ENCODE results near the gene FER. TPM values are rescaled to one million over a fixed set of nuclear protein-coding genes. Genes with fewer than 3 reads are reported as not detected.

Gene FER
- polyA plus RNA-seq, 1 donor from 2014 or later: 8.5 TPM

DNA sequence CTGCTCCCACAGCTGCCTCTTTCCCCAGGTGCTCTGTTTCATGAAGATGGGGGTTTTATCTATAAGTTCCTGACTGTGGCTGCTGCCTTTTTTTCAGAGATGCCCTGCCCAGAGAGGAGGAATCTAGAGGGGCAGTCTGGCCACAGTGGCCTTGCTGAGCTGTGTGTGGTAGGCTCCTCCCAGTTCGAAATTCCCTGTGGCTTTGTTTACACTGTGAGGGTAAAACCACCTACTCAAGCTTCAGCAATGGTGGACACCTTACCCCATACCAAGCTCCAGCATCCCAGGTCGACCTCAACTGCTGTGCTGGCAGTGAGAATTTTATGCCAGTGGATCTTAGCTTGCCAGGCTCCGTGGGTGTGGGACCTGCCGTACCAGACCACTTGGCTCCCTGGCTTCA, 250.0 kb downstream of the FER start:
- no peak overlapping the region for H2AFZ ChIP-seq (ENCODE audit: low read depth, low read length)
- no peaks in the 10 kb centered on the region for H3K27me3 ChIP-seq (ENCODE audit: insufficient read depth, low read depth, low read length)
- no peaks in the 10 kb centered on the region for H4K20me1 ChIP-seq (ENCODE audit: insufficient read depth)
- no peak overlapping the region for H3K4me3 ChIP-seq (ENCODE audit: low read length)
- H3K9ac ChIP-seq (ENCODE audit: low read length): no peak overlapping the region
- no peaks in the 10 kb centered on the region for H3K36me3 ChIP-seq (ENCODE audit: insufficient read depth, low read length)
- no peaks in the 10 kb centered on the region for H3F3A ChIP-seq (ENCODE audit: insufficient read depth, low read length, poor library complexity, severe bottlenecking)
- no peaks in the 10 kb centered on the region for H3K9me3 ChIP-seq (ENCODE audit: low read length)
- H3K27ac ChIP-seq (ENCODE audit: low read length): no peak overlapping the region
- no peaks in the 10 kb centered on the region for H3K9me2 ChIP-seq (ENCODE audit: insufficient read depth, low read length)
- H3K79me2 ChIP-seq (replicated peaks; ENCODE audit: insufficient read depth, low read length): no peaks in the 10 kb centered on the region
- TF ChIP-seq, protein P1, sequence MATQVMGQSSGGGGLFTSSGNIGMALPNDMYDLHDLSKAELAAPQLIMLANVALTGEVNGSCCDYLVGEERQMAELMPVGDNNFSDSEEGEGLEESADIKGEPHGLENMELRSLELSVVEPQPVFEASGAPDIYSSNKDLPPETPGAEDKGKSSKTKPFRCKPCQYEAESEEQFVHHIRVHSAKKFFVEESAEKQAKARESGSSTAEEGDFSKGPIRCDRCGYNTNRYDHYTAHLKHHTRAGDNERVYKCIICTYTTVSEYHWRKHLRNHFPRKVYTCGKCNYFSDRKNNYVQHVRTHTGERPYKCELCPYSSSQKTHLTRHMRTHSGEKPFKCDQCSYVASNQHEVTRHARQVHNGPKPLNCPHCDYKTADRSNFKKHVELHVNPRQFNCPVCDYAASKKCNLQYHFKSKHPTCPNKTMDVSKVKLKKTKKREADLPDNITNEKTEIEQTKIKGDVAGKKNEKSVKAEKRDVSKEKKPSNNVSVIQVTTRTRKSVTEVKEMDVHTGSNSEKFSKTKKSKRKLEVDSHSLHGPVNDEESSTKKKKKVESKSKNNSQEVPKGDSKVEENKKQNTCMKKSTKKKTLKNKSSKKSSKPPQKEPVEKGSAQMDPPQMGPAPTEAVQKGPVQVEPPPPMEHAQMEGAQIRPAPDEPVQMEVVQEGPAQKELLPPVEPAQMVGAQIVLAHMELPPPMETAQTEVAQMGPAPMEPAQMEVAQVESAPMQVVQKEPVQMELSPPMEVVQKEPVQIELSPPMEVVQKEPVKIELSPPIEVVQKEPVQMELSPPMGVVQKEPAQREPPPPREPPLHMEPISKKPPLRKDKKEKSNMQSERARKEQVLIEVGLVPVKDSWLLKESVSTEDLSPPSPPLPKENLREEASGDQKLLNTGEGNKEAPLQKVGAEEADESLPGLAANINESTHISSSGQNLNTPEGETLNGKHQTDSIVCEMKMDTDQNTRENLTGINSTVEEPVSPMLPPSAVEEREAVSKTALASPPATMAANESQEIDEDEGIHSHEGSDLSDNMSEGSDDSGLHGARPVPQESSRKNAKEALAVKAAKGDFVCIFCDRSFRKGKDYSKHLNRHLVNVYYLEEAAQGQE (IDR thresholded peaks at IDR 0.05; ENCODE audit: borderline replicate concordance): no peak
- TF ChIP-seq RAD21 (conservative IDR thresholded peaks at IDR 0.05): no peak
- no peak for TF ChIP-seq MXI1 (conservative IDR thresholded peaks at IDR 0.05; ENCODE audit: poor library complexity, severe bottlenecking)
- no peak for TF ChIP-seq TAF1 (IDR thresholded peaks at IDR 0.05; ENCODE audit: low read depth)
- no peak for TF ChIP-seq POLR2AphosphoS5 (IDR thresholded peaks at IDR 0.05)
- no peak for TF ChIP-seq EP300 (conservative IDR thresholded peaks at IDR 0.05; ENCODE audit: poor library complexity, severe bottlenecking)
- TF ChIP-seq EZH2 (IDR thresholded peaks at IDR 0.05; ENCODE audit: borderline replicate concordance, insufficient read depth, low read length, poor library complexity, severe bottlenecking): no peak
- TF ChIP-seq, protein P2, sequence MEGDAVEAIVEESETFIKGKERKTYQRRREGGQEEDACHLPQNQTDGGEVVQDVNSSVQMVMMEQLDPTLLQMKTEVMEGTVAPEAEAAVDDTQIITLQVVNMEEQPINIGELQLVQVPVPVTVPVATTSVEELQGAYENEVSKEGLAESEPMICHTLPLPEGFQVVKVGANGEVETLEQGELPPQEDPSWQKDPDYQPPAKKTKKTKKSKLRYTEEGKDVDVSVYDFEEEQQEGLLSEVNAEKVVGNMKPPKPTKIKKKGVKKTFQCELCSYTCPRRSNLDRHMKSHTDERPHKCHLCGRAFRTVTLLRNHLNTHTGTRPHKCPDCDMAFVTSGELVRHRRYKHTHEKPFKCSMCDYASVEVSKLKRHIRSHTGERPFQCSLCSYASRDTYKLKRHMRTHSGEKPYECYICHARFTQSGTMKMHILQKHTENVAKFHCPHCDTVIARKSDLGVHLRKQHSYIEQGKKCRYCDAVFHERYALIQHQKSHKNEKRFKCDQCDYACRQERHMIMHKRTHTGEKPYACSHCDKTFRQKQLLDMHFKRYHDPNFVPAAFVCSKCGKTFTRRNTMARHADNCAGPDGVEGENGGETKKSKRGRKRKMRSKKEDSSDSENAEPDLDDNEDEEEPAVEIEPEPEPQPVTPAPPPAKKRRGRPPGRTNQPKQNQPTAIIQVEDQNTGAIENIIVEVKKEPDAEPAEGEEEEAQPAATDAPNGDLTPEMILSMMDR (IDR thresholded peaks at IDR 0.05; ENCODE audit: poor library complexity, severe bottlenecking): no peak
- no peak for TF ChIP-seq SMC3 (conservative IDR thresholded peaks at IDR 0.05; ENCODE audit: poor library complexity)
- H3K4me2 ChIP-seq (ENCODE audit: low read length): no peak overlapping the region

DNA sequence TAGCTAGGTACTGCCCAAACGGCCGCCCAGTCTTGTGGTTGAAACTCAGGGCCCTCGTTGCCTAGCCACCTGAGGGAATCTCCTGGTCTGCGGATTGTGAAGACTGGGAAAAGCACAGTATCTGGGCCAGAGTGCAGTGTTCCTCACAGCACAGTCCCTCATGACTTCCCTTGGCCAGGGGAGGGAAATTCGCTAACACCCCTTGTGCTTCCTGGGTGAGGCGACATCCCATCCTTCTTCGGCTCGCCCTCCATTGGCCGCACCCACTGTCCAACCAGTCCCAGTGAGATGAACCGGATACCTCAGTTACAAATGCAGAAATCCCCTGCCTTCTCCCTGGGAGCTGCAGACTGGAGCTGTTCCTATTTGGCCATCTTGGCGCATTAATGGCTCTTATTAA, 250.5 kb downstream of the FER start:
- TF ChIP-seq MXI1 (conservative IDR thresholded peaks at IDR 0.05; ENCODE audit: poor library complexity, severe bottlenecking): no peak
- no peak for TF ChIP-seq TAF1 (IDR thresholded peaks at IDR 0.05; ENCODE audit: low read depth)
- TF ChIP-seq EZH2 (IDR thresholded peaks at IDR 0.05; ENCODE audit: borderline replicate concordance, insufficient read depth, low read length, poor library complexity, severe bottlenecking): no peak
- TF ChIP-seq POLR2AphosphoS5 (IDR thresholded peaks at IDR 0.05): no peak
- Histone ChIP-seq H4K20me1 (ENCODE audit: insufficient read depth) (no peaks in the 10 kb centered on the region), H3K9me2 (ENCODE audit: insufficient read depth, low read length) (no peaks in the 10 kb centered on the region), H3F3A (ENCODE audit: insufficient read depth, low read length, poor library complexity, severe bottlenecking) (no peaks in the 10 kb centered on the region), H3K4me3 (ENCODE audit: low read length) (no peak overlapping the region), H3K79me2 (replicated peaks; ENCODE audit: insufficient read depth, low read length) (no peaks in the 10 kb centered on the region), H3K9ac (ENCODE audit: low read length) (no peak overlapping the region), H3K9me3 (ENCODE audit: low read length) (no peaks in the 10 kb centered on the region), H3K36me3 (ENCODE audit: insufficient read depth, low read length) (no peaks in the 10 kb centered on the region), H3K27me3 (ENCODE audit: insufficient read depth, low read depth, low read length) (no peaks in the 10 kb centered on the region), H2AFZ (ENCODE audit: low read depth, low read length) (no peak overlapping the region), H3K27ac (ENCODE audit: low read length) (no peak overlapping the region), H3K4me2 (ENCODE audit: low read length) (no peak overlapping the region)
